ENCODE measurements around the gene TMEM19.
A peak's percentile ranks its signal among the peaks of the same experiment; 100 is the strongest.

Gene TMEM19

DNA sequence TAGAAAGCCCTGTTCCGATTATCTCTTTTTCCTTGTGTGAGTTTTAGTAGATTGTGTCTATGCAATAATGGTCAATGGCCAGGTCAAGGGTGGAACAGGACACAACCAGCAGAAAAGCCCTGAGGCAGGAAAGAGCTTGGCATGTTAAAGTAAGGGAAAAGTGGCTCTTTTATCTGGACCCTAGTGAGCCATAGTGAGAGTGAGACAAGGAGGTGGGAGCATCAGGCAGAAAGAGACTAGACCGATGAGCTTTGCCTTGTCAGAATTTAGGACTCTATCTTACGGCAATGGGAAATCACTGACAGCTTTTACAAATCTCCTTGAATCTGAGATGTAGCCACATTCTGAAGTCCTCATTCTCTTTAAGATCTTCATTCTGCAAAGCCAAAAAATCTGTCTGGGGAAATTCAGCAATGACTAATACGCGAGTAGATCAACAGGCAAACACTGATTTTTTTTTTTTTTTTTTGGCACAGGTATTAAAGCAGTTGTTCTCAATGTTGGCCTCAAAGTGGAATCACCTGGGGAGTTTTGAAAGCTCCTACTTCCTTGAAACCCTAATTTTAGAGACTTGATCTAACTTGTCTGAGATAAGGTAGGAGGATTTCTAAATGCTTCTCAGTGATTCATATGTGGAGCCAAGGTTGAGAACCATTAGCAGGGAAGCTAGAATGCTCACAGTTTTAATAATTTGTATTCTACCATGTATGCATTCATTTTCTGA lies 33.9 kb downstream of the TMEM19 start:
- no peak for DNase-seq

DNA sequence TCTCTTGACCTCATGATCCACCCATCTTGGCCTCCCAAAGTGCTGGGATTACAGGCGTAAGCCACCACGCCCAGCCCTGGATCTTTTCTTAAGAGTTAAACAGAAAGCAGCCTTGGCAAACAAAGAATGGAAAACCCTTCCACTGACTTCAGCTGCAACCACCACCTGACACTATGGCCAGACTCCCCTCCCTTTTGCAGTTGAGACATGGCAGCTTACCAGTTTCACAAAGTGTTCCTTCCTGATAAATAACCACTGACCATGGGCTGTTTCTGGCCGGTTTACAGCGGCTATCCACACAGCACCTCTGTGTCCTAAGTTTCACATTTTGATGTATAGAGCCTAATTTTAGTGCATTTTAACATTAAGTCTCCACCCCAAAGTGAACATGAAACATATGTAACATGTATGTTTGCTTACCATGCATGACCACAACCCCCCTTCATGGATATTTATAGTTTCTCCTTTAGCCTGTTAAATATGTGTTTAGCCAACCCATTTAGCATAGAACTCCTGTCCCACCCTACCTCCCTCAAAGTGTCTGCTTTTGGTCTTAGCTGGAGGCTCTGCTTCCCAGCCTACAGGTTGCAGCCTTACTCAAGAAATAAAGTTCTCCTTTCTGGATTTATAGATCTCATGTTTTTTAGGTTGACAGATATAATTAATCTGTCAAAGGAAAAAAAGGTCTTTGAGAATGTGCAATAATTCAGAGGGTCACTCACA lies 36.1 kb downstream of the TMEM19 start:
- no peak for DNase-seq

DNA sequence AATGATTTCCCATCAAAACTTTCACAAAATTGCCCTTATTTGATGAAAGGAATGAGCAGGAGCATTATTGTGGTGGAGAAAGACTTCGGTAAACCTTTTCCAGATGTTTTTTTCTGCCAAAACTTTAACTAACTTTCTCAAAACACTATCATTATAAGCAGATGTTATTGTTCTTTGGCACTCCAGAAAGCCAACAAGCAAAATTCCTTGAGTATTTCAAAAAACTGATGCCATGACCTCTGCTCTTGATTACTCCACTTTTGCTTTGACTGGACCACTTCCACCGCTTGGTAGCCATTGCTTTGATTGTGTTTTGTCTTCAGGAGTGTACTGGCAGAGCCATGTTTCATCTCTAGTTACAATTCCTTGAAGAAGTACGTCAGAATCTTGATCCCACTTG lies 39.1 kb downstream of the TMEM19 start:
- no peak for DNase-seq

DNA sequence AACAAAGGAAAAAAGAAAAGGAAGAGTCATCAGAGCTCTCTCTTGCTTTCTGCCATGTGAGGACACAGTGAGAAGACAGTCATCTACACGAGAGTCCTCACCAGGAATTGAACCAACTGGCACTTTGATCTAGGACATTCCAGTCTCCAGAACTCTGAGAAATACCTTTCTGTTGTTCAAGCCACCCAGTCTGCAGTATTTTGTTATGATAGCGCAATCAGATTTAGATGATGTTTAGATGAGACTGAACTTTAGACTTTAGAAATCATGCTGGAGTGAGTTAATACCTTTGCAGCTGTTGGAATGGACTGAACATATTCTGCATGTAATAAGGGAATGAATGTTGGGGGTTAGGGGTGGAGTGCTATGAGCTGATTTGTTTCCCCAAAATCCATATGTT lies 40.7 kb downstream of the TMEM19 start:
- DNase-seq = no peak

DNA sequence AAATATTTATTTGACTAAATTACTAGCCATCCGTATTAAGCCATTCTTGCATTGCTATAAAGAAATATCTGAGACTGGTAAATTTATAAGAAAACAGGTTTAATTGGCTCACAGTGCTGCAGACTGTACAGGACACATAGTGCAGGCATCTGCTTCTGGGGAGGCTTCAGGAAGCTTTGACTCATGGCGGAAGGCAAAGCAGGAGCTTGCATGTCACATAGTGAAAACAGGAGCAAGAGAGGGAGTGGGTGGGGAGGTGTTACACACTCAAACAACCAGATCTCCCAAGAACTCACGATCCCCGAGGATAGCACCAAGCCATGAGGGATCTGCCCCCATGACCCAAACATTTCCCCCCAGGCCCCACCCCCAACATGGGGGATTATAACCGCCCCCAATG lies 42.1 kb downstream of the TMEM19 start:
- no peak for DNase-seq

DNA sequence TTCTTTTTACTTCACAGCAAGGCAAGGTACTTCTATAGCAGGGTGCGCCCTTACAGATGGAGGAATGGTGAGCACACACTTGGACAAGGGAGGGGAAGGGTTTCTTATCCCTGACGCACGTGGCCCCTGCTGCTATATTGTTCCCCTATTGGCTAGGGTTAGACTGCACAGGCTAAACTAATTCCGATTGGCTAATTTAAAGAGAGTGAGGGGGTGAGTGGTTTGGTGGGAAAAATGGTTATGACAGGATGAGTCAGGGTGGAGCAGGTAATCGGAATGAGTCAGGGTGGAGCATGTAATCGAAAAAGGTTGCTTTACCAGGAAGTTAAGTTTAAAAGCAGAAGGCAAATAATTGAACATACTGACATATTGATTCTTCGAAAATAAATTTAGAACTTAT lies 45.1 kb downstream of the TMEM19 start:
- DNase-seq = no peak

DNA sequence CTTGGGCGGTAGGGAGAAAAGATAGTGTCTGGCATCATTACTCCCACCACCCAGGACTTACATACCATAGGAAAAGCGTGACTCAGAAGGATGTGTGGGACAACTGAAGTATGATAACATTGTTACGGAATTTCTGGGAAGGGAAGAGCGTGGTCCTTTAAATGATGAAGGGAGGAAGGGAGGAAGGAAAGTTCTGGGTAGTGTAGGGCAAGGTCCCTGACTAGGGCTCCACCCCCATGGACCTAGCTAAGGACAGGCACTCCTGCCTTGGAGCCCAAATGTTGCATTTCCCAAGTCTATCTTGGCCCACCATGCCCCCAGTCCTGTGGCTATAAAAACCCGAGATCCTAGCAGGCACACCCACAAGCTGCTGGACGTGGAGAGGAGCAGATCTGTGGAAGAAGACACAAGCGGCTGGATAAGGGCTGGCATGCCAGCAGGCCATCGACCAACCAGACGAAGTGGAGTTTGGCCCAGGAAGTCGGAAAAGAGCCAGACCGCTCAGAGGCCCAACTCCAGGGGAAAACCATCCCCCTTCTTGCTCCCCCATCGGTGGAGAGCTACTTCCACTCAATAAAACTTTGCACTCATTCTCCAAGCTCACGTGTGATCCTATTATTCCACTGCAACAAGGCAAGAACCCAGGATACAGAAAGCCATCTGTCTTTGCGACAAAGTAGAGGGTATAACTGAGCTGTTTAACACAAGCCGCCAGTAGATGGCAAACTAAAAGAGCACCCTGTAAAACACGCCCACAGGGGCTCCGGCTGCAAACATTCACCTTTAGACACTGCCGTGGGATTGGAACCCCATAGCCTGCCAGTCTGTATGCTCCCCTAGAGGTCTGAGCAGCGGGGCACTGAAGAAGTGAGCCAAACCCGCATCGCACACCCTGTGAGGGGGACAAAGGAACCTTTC lies 45.8 kb downstream of the TMEM19 start:
- no peak for DNase-seq

DNA sequence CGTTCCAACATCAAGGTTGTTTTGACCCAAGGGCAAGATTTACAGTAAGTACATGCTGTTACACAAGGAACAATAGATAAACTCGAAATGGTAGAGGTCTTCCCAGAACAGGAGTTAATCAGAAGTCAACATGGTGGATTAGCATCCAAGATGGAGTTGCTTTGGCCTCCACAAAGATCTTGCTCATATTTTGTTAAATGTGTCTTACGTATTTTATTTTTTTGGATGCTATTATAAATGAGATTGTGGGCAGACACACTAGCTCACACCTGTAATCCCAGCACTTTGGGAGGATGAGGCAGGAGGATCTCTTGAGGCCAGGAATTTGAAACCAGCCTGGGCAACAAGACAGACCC lies 46.5 kb downstream of the TMEM19 start:
- DNase-seq = no peak

DNA sequence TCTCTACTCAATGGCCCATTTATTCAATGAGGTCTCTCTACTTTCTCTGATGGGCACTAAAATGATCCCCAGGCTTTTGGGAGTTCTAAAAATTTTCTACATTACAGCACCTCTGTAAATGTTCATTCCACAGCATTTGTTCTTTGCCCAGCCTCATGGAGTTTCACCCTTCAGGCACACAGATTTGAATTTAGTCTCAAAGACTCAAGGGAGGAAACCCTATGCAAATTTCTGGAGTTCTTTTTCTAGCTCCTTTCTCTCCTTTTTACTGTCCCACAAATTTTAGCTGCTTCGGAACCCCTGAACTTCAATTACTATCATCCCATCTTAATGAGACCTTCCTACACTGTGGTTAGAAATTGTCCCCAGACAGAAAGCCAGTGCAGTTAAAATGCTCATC lies 51.3 kb downstream of the TMEM19 start:
- no peak for DNase-seq

DNA sequence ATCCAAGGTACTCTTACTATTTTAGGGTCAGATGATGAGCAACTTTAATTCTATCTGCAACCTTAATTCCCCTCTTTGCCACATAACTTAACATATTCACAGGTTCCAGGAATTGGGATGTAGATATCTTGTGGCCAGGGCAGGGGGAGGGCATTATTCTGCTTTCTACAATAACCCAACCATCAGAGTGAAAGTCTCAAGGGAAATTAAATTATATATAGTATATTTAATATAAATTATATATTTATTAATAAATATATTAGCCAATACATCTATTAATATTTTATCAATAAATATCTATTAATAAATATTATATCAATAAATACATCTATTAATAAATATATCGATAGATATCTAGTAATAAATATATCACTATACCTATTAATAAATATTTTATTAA lies 57.1 kb downstream of the TMEM19 start:
- no peak for DNase-seq

DNA sequence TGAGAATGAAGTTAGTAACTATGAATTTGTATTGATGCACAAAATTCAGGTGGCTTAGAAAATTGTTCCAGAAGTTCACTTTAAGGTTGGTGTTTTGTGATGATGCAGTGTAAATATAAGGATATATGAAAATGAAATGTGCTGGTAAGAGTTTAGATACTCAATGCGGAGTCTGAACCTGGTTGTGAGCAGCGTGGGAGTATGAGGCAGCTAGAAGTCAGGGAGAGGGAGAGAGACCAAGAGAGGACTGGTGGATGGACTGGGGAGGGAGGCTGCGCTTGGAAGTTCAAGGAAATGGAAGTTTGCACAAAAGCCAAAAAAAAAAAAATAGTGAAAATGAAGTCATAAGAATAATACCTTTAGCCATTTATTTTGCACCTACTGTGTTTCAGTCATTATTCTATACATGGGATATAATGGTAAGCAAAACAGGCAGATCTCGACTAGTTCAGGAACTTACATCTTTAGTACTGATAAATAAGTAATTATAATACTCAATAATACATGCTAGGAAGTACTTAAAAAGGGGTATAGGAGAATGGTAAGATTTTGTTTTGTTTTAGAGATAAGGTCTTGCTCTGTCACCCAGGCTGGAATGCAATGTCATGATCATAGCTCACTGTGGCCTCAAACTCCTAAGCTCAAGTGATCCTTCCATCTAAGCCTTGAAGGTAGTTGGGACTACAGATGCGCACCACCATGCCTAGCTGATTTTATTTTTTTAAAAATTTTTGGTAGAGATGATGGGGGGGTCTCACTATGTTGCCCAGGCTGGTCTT lies 58.8 kb downstream of the TMEM19 start:
- no peak for DNase-seq

DNA sequence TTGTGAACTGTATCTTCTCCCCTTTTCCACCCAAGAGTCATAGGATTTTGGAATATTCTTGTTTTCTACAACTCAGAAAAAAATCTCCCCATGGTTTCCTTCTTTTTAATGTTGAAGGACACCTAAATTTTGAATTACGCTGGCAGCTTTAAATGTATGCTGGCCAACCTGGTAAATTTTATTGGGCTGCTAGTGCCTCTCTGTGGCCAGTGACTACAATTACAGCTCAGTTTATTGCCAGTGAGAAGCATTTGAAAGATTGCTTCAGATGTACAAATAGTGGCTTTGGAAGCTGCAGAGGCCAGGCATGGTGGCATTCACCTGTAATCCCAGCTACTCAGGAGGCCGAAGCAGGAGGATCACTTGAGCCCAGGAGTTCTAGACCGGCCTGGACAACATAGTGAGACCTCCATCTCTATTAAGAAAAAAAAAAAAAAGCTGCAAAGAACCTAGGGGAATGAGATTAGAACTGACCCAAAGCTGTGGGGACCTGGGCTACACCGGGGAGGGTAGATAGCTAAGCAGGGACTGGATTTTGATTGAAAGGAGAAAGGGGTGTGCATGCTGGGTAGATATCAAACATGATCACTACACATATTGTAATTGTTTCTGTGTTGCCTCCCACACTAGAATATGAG lies 61.2 kb downstream of the TMEM19 start:
- DNase-seq = peak; percentile 41

DNA sequence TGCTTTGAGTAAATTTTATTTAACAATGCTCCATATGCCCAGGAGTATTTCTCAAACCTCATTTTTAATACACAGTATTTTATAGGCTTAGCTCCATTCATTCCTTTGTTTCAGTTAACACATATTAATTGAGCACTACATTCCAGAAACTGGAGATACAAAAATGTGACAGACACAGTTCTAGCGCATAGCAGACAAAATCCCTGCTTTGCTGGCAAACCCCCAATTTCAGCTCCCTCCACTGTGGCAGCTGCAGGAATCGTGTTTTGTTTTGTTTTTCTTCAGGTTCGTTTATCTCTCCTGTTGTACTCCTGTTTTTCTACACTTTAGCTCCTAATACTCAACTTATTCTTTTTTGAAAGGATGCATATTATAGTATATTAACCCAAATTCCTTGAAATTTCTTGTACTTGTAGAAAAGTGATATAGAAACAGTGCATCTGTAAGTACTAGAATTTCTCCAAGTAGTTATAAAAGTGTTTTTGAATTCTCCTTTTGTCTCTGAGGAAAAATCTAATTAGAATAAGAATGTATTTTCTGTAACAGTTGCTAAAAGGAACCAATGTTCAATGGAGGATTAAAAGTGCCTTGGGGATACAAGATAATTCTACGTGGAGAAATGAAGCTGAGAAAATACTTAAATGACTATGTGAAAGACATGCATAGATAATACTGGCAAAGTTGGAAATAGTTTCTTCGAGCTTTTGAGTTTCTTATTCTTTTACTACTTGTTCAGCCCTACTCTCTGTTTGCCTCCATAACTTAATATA lies 62.4 kb downstream of the TMEM19 start:
- no peak for DNase-seq

DNA sequence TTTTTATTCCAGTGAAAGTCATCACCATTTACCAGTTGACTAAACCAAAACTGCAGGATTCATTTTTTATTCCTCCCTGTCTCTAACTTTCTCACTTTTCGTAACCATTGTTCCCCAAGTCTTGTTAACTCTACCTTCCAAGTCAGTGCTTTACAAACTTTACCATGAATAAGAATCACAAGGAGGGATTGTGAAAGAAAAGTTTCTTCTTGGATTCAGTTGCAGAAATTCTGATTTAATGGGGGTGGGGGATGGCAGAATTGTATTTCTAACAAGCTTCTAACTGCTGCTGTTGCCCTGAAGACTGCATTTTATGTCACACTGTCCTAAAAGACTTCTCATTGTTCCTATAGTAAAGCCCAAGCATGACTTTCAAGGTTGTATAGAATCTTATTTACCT lies 63.8 kb downstream of the TMEM19 start:
- DNase-seq = no peak

DNA sequence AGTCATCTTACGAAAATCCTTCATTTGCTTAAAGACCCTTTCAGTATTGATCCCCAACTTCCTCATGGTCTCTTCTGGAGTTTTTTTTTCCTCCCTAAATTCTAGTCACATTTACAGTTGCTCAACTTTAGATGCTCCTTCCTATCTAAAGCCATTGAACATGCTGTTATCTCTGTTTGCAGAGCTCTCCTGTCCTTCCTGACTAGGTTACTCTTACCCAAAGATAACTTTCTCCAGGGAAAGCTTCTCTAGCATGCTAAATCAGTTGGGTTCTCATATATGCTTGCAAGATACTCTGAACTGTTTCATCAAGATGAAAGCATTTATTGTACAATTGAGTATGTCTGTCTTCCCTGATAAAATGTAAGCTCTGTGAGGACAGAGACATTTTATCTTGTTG lies 67.0 kb downstream of the TMEM19 start:
- DNase-seq = no peak

Measured in KG1 (cell line).